GM04503 (cell line): ENCODE results near the gene LYPLA2.

ENCODE experiments used
- DNase-seq: peaks from one replicate; pipeline ENCODE4 v3.0.0-alpha.2; 2012; ENCODE audit warnings: low read depth

The LYPLA2 gene

DNA sequence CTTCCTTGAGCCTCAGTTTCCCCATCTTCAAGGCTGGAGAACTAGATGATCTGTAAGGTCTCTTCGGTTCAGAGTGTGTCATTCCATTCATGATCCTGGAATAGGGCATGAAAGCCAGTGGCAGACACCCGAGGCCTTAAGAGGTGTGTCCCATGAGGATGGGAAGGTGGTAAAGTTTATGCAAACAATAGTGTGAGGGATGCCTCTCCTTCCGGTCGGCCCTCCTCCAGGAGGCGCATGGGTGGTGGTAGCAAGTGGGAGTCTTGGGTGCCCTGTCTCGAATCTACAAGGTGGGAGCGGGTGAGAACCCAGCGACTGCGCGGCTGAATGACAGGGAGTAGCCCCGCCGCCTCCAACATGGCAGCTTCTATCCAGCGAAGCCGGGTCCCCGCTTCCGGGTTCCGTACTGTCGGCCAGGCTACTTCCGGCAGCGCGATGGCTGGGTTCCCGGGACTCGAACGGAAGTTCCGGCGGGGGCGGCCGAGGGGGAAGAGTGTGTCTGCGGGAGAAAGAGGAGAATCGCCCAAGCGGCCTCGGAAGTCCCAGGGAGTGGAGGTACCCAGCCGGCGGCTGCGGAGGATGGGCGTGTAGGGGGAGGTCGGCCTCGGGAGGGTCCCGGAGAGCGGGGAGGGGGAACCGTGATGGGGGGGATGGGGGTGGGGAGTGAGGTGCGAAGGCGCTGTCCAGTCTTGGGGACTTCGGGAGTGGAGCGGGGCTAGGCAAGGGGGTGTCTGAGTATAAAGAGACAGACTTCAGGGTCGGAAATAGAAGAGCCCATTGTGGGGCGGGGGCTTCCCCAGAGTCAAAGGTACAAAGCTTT lies at the start of gene LYPLA2:
Gene LYPLA2 (plus strand): TSS at position 450 of the 820 bp plus-strand sequence. CDS start 1,538 bp downstream, outside the sequence.
- peak; percentile 48 for DNase-seq

DNA sequence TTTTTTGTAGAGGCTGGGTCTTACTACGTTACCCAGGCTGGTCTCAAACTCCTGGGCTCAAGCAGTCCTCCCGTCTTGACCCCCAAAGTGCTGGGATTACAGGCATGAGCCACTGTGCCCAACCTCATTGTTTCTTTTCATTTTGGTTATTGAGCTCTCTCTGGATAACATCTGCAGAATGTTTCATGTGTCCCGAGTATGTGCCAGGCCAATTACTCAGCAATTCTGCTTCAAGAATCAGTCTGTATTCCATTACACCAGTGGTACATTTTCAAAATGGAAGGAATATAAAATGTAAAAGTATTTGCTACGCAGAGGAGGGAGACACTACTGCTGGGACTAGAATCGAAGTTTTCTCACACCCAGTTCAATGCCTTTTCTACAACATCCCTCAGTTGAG lies 49.3 kb upstream of the LYPLA2 start:
- no peak for DNase-seq

DNA sequence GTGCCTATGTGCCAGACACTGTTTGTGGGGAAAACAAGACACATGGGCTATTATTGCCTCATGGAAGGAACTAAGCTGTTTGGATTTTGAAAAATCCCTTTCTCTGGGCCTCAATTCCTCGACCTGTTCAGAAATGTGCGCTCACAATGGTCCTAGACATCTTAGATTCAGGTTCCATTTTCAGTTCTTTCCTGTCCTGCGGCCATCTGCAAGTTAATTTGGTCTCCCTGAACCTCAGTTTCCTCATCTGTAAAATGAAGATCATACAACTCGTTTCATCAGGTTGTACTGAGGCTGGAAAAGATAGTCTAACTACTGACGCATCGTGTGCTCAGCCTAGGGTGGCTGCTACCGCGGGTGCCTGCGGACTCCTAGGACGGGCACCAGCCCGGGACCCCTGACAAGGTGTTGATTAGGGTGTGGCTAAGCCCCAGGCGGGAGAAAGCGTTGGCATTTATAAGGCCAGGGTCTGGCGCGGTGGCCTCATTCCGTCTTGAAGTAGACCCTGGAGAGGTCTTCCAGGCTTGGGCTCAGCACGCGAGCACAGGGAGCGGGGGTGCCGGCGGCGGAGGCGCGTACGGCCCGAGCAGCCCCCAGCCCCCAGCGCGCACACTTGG lies 48.2 kb upstream of the LYPLA2 start:
- DNase-seq, result no peak

DNA sequence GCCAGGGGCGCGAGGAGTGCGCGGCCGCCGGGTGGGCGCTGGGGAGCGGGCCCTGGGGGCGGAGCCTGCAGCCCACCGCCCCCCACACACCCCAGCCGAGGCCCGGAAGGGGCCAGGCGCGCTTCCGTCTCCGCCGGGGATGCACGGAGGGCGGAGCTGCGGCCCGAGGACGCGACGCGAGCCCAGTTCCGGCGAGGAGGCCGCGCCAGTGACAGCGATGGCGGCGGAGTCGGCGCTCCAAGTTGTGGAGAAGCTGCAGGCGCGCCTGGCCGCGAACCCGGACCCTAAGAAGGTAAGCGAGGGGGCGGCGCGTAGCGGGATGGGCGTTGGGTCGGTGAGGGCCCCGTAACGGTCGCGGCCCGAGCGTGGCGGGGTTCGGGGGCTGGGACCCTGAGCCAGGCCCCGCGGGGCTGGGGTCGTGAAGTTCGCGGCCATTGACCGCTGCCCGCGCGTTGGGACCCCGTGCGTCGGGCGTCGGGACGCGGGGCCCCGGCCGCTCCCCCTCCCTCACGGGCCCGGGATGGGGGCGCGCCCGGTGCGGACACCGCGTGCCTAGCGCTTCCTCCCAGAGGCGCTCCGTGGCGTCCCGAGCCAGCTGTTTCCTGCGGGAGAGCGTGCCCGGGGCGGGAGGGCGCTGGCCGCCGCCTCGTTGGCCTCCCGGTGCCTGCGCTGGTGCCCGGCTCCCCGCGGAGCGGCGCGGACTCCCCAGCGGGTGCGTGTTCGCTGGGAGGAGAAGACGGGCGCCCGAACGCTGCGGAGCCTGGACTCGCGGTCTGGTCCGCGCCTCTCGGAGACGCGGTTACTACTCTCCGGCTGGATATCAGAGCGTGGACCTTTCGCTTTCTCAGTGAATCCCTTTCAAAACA lies 47.4 kb upstream of the LYPLA2 start, which contains the start of gene ELOA:
Gene ELOA (plus strand): TSS at position 185 of the 866 bp plus-strand sequence. CDS start 33 bp downstream, at position 218.
- DNase-seq, result no peak

DNA sequence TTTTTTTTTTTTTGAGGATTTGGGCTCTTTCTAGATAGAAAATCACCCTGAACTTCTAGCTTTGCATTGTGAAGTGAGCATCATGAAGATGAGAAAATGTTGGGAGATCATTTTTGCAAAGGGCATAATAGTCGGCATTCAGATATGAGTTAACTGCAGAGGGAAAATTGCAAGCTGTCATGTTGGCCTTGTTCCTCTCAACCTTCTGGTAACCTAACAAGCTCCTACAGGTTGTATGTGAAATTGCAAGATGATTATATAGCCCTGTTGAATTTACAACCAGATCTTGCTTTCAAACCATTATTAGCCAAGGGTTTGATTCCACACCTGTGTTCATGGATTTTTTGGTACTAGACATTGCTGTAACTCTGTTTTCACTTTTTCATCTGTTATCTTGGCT lies 45.4 kb upstream of the LYPLA2 start:
- DNase-seq, result no peak

DNA sequence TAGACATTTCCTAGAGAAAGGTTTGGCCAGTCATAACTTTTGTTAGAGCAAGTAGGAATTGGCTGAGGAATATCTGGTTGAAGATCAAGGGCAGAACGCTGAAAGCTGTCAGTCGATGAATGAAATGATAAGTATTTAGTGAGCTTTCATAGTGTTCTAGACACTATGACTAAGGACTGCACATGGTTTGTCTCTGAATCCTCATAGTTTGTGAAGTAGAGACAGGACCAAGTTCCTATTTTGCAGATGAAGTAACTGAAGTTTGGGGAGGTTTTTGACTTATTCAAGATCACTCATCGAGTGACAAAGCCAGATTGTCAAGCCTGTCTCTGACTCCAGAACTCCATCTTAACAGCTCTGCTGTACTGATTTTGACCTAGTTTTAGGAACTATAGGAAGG lies 42.9 kb upstream of the LYPLA2 start:
- DNase-seq, result no peak

DNA sequence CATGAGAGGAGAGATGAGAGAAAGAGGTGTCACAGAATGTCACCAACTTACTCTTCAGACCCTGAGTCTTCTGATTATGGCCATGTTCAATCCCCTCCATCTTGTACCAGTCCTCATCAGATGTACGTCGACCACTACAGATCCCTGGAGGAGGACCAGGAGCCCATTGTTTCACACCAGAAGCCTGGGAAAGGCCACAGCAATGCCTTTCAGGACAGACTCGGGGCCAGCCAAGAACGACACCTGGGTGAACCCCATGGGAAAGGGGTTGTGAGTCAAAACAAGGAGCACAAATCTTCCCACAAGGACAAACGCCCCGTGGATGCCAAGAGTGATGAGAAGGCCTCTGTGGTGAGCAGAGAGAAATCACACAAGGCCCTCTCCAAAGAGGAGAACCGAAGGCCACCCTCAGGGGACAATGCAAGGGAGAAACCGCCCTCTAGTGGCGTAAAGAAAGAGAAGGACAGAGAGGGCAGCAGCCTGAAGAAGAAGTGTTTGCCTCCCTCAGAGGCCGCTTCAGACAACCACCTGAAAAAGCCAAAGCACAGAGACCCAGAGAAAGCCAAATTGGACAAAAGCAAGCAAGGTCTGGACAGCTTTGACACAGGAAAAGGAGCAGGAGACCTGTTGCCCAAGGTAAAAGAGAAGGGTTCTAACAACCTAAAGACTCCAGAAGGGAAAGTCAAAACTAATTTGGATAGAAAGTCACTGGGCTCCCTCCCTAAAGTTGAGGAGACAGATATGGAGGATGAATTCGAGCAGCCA lies 39.7 kb upstream of the LYPLA2 start:
- DNase-seq, result no peak

DNA sequence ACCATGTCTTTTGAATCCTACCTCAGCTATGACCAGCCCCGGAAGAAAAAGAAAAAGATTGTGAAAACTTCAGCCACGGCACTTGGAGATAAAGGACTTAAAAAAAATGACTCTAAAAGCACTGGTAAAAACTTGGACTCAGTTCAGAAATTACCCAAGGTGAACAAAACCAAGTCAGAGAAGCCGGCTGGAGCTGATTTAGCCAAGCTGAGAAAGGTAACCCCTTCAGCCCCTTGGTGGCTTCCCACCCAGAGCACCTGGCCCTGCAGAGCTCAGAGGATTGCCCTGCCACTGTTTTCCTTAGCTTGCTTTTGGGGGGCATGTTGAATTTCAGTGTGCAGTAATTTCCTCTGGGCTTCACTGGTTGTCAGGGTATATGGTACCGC lies 39.1 kb upstream of the LYPLA2 start:
- no peak for DNase-seq

DNA sequence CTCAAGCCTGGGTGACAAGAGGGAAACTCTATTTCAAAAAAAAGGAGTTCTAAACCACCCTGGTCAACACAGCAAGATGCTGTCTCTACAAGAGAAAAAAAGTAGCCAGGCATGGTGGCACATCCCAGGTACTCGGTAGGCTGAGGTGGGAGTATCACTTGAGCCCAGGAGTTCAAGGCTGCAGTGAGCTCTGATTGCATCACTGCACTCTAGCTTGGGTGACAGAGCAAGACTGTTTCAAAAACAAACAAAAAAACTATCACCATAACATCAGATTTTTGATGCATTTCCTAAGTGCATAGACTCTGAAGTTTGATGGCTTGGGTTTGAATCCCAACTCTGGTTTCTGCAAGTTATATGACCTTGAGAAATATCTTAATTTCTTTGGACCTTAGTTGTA lies 38.0 kb upstream of the LYPLA2 start:
- no peak for DNase-seq

DNA sequence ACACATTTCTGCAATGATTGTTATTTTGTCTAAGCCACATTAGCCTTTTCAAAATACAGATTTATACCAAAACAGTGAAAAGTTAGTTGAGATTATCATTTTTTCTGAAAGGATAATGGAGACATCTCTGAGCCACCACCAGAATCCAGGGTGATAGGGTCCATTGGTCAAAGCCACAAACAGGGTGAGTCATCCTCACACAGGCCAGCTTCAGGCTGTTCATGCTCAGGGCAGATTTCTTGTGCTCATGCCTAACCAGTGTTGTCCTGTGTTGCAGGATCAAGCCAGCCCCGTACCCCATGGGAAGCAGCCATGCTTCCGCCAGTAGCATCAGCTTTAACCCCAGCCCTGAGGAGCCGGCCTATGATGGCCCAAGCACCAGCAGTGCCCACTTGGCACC lies 34.3 kb upstream of the LYPLA2 start:
- DNase-seq, result no peak

DNA sequence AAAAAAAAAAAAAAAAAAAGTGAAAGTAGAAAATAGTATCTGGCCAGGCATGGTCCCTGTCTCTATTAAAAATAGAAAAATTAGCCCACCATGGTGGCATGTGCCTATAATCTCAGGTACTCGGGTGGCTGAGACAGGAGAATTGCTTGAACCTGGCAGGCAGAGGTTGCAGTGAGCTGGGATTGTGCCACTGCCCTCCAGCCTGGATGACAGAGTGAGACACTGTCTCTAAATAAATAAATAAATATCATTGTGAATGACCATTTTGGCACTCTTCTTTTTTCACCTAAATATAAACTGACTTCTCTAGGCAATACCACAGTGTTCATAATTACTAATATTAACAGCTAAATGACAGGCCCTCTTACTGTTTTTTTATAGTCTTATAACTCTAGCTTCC lies 33.1 kb upstream of the LYPLA2 start:
- no peak for DNase-seq

DNA sequence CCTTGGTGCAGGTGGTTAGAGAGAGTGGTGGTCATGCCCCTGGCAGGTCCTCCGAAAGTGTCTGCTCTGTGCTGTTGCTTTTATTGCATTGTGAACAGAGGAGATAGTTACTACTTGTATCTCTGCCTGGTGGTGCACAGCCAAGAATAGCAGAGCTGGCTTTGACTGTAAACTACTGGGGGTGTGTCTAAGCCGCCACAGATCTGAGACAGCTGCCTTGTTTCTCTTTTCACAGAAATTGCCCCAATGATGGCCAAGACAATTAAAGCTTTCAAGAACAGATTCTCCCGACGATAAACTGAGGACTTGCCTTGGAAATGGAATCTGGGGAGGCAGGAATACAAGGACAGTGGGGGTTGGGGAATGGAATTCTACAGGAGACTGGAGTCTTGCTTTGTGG lies 31.7 kb upstream of the LYPLA2 start:
- DNase-seq, result no peak

DNA sequence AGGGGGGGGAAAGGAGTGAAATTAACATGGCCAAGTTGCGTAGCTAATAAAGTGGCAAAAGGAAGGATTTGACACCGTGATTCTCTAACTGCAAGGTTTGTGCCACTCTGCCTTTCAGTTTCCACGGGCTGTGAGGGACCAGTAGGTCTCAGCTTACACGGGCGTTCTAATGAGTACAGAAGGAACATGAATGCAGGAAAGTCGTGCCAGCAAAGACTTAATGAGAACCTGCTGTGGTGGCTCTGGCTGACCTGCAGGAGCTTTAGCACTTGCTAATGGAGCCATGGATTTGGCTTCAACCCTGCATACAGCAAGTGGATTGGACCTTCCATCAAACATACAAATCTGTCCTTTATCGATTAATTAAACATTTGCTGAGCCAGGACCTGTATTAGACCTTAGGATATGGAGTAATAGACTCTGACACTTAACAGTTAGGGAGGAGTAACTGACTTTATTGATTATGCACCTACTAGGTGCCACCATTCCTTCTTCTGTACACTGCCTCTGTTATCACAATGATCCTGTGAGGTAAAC lies 27.8 kb upstream of the LYPLA2 start:
- DNase-seq, result no peak

DNA sequence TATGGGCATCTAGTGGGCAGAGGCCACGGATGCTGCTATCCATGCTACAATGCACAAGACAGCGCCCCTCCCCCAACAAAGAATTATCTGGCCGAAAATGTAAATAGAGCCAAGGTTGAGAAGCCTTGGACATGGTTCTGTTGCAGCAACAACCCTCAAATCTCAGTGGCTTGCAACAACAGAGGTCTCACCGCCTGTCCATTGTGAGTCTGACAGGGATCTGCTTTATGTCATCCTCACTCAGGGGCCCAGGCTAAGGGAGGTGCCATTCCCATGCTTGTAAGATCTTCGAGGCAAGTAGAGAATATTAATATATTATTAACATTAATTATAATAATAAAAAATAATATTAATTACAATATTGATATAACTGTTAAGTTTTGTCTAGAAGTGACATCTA lies 22.2 kb upstream of the LYPLA2 start:
- no peak for DNase-seq

DNA sequence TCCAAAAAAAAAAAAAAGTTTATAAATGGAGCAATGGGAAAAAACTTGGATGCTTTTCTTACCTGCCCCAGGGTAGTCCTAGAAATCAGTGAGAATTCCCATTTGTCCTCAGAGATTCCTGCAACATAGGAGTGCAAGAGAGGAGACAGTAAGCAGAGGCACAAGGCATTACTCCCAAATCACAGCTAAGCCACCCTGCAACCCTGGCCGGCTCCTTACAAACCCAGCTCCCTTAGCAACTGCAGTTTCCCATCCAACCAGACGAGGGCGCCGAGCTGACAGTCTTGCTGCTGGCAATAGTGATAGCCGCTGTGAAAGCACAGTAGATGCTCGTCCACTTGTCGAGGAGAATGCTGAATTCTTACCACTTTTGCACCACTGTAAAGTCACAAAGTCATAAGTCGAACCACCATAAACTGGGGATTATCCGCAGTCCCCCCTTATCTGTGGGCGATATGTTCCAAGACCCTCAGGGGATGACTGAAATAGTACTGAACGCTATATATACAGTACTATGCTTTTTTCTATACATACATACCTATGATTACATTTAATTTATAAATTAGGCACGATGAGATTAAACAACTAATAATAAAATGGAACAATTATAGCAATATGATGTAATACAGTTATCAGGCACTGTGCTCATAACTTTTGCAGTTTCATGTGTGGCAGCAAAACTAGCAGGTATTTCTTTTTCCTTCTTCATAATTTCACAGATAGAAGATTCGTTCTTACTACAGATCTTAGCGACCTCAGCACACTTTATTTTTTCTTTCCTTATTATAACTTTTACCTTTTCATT lies 18.7 kb upstream of the LYPLA2 start:
- no peak for DNase-seq

DNA sequence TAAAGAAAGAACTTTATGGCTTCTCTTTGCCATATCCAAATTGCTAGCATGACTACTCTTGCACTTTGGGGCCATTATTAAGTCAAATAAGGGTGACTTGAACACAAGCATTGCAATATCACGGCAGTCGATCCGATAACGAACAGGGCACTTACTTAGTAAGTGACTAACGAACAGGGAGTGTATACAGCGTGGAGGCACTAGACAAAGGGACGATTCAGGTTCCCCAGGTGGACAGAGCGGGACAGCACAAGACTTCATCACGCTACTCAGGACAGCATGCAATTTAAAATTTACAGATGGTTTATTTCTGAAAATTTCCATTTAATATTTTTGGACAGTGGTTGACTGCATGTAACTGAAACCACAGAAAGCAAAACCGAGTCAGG lies 18.1 kb upstream of the LYPLA2 start:
- no peak for DNase-seq

DNA sequence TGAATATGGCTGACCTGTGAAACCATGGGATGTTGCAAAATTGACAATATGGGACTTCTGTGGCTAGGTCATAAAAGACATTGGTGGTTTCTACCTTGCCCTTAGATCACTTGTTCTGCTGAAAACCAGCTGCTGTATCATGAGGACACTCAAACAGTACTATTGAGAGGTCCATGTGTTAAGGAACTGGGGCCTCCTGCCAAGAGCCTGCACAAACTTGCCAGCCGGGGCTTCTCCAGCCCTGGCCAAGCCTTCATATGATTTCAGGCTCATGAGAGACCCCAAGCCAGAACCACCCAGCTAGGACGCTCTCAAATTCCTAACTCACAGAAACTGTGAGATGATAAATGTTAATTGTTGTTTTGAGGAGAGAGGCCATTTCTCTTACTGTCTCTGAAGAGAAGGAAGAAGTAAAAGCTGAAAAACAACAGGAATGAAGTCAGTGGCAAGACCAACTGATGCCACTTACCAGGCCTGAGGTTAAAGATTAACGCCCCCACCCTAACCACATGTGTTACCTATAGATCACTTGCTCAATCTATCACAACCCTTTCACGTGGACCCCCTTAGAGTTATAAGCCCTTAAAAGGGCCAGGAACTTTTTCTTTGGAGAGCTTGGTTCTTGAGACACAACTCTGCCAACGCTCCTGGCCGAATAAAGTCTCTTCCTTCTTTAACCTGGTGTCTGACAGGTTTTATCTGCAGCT lies 16.6 kb upstream of the LYPLA2 start:
- no peak for DNase-seq

DNA sequence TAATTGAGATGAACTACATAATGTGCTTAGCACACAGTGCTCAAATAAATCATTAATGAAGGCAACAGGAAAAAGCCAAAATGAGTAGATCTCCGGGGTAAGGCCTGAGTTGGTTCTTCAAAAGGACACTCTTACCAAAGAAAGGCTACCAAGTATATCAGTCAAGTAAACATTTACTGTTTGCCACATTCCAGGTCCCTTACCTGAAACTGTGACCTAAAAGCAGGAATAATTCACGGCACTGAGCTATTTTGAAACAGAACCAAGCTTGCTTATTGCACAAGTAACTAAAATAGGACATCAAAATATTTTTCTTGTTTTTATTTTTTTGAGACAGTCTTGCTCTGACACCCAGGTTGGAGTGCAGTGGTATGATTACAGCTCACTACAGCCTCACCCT lies 14.7 kb upstream of the LYPLA2 start:
- DNase-seq, result no peak

DNA sequence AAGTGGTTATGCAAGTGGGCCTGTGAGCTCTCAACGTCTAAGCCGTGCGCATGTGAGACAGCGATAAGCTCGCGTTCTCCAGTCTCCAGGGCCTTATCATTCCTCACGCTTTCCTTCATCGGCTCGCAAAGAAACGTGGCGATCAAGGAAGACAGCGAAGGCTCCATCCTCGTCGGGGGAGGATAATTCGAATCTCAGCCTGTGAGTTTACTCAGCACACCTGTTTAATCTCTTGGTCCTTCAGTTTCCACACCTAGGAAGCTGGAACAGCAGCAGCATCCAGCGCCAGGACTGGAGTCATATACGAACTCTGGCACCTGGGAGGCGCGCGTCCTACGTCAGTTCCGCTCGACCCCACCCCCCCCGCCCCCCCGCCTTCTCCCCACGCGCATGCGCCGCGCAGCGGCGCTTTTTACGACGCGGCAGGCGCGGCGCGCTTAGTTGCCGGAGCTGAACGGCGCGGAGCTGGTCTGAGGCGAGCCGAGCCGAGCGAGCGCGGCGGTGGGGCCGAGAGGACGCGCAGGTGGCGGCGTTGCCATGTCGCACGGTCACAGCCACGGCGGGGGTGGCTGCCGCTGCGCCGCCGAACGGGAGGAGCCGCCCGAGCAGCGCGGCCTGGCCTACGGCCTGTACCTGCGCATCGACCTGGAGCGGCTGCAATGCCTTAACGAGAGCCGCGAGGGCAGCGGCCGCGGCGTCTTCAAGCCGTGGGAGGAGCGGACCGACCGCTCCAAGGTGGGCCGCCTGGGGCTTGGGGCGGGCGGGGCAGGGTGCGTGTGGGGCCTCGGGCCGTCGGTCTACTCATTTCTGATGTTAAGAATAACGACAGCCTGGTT lies 12.7 kb upstream of the LYPLA2 start, which contains the start of gene PITHD1:
Gene PITHD1 (plus strand): TSS at position 440 of the 836 bp plus-strand sequence. CDS start 98 bp downstream, at position 538.
- no peak for DNase-seq
